Body of pancreas (tissue), 4 donors: ENCODE results near the gene INPP5B.
"Not testable (repeated sequence)": the region's sequence is repeated elsewhere in the genome, so short reads cannot be mapped to it uniquely, and the experiment has no call there.

ENCODE experiments used
- POLR2A ChIP-seq, 3 donors: fragments of 450-650 bp; IDR thresholded peaks; one replicate each; pipeline ENCODE4 v1.6.1; 2016; ENCODE audit warnings: antibody characterized with exemption in 3 of 3, mild to moderate bottlenecking in 2 of 3
- TF ChIP-seq, protein P1 (sequence below), 7 experiments: fragments of 450-650 bp in 4 of 7; fragments of 200-600 bp in 3 of 7; sonication (generic) in 3 of 7; IDR thresholded peaks; one replicate each; pipeline ENCODE4 v1.5.1; 2016 to 2019; ENCODE audit warnings: antibody characterized with exemption in 7 of 7

DNA sequence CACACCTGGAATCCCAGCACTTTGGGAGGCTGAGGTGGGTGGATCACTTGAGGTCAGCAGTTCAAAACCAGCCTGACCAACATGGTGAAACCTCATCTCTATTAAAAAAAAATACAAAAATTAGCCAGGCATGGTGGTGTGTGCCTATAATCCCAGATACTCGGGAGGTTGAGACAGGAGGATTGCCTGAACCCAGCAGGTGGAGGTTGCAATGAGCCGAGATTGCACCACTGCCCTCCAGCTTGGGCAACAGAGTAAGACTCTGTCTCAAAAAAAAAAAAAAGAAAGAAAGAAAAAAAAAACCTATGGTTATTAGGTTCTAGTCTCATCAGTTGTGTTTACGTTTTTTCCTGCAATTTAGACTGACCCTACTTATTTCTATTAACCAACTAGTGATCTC is 40.3 kb downstream of the INPP5B start:
- not testable (repeated sequence) for TF ChIP-seq POLR2A (IDR thresholded peaks at IDR 0.05)
- TF ChIP-seq, protein P1, sequence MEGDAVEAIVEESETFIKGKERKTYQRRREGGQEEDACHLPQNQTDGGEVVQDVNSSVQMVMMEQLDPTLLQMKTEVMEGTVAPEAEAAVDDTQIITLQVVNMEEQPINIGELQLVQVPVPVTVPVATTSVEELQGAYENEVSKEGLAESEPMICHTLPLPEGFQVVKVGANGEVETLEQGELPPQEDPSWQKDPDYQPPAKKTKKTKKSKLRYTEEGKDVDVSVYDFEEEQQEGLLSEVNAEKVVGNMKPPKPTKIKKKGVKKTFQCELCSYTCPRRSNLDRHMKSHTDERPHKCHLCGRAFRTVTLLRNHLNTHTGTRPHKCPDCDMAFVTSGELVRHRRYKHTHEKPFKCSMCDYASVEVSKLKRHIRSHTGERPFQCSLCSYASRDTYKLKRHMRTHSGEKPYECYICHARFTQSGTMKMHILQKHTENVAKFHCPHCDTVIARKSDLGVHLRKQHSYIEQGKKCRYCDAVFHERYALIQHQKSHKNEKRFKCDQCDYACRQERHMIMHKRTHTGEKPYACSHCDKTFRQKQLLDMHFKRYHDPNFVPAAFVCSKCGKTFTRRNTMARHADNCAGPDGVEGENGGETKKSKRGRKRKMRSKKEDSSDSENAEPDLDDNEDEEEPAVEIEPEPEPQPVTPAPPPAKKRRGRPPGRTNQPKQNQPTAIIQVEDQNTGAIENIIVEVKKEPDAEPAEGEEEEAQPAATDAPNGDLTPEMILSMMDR (IDR thresholded peaks at IDR 0.05), result not testable (repeated sequence)
